ENCODE measurements around the gene KCNF1.
A peak's percentile ranks its signal among the peaks of the same experiment; 100 is the strongest.

KCNF1 gene

DNA sequence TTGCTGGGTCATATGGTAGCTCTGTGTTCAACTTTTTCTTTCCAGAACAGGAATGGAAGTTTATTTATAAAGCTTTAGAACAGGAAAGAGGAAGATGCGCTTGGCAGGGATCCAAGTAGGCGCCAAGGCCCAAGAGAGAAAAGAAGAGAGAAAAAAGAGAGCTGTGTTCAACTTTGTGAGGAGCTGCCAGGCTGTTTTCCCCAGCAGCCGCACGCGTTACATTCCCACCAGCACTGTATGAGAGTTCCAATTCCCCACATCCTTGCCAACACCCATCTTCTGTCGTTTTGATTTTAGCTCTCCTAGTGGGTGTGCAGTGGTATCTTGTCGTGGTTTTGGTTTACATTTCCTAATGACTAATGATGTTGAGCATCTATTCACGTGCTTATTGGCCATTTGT, 51.4 kb downstream of the KCNF1 start:
- peak; percentile 33 for DNase-seq (ENCODE audit: low read depth, low spot score)

Data from smooth muscle cell of the brain vasculature (primary cell).